NCI-H748 treated with DMSO at 0.1 percent for 48 hours (cell line): ENCODE measurements around the gene PTPRN2.
"Not testable (repeated sequence)": the region's sequence is repeated elsewhere in the genome, so short reads cannot be mapped to it uniquely, and the experiment has no call there.

Source experiments
- DNase-seq: peaks from one replicate; lab custom pipeline; 2025; lab: John Stamatoyannopoulos, UW

Gene PTPRN2

DNA sequence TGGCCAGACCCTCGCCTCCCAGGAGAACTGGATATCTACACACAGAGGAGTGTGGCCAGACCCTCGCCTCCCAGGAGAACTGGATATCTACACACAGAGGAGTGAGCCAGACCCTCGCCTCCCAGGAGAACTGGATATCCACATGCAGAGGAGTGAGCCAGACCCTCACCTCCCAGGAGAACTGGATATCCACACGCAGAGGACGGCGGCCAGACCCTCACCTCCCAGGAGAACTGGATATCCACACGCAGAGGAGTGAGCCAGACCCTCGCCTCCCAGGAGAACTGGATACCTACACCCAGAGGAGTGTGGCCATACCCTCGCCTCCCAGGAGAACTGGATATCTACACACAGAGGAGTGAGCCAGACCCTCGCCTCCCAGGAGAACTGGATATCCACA, 862.3 kb downstream of the PTPRN2 start:
- not testable (repeated sequence) for DNase-seq

DNA sequence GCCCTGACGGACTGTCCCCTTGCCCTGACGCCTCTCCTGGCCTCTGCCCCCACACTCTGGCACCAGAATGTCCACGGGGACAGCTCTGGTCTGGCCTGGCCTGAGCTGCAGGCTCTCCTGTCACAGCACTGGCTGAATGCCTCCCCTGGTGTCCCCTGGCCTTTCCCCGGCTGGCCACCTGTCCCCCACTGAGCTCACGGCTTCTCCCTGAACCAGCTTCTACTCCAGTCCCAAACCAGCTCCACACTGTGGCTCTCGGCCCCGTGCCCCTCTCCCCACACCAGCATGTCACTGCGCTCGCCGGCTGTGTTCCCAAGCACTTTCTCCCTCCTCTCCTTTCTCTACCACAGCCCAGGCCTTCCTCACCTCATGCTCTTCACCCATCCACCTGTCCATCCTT, 864.4 kb downstream of the PTPRN2 start:
- no peak for DNase-seq

DNA sequence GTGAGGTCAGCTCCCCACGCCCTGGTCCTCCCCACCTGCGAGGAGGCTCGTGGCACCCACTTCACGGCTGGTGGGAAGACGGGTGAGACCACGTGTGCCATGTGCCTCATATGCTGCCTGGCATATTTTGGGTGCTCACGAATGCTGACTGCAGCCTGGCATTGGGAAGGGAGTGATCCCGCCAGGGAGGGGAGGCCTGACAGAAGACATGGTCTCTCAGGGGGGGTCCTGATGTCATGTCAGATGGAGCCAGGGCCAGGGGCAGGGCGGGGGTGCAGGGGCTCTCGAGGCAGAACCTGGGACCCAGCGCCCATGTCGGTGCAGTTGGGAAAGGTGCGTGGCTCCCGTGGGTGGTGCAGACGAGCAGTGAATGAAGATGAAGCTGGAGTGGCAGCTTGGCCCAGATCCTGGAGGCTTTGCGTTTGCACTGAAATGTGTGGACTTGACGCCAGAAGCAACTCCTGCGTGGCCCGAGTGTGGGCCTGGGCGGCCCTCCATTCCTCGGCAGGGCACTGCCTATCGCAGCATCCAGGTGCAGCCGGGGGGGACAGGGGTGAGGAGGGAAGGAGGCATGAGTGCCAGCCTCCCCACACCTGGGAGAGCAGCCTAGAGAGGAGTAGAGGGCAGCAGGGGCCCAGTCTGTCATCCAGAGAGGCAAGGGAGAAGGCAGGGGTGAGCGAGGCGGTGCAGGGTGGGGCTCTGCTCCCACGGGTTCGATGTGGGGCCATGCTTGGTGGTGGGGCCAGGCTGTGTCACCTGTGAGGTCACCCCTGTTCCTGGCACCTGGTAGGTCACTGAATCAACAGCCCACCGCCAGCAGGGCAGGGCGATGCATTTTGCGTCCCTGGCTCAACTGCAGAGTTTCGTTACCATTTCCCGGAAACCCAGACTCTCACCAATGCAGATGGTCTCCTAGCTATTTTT, 865.2 kb downstream of the PTPRN2 start:
- DNase-seq: no peak

DNA sequence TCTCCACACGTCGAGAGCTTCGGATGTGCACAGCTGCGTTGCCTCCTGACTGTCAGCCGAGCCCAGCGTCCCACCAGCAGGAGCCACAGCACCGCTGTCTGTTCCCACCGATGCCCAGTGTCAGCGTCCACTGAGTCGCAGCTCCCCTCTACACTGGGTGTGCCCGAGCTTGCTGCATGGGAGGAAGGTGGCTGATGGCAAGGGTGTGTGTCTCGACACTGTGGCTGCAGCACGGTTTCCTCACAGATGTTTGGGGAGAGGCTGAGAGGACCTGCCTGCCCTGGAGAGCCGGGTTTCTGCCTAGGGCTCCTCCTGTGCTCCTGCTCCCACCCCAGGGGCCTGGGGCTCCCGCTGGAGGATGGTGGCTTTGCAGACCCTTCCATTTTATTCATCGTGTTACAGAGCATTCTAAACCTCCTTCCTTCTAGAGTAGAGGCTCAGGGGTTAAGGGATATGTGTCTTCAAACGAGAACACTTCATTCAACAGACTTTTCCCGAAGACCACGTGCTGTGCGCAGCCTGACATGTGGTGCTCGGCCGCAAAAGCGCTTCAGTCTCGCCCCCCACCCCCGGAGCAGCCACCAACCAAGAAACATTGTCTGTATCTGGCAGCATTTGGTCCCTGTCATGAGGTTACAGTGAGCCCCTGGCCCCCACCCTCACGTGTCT, 866.0 kb downstream of the PTPRN2 start:
- DNase-seq: no peak

- DNase-seq: no peak
These were observed 867.6 kb downstream of the PTPRN2 start for GRCh38 chr7:157719705-157720655.

DNA sequence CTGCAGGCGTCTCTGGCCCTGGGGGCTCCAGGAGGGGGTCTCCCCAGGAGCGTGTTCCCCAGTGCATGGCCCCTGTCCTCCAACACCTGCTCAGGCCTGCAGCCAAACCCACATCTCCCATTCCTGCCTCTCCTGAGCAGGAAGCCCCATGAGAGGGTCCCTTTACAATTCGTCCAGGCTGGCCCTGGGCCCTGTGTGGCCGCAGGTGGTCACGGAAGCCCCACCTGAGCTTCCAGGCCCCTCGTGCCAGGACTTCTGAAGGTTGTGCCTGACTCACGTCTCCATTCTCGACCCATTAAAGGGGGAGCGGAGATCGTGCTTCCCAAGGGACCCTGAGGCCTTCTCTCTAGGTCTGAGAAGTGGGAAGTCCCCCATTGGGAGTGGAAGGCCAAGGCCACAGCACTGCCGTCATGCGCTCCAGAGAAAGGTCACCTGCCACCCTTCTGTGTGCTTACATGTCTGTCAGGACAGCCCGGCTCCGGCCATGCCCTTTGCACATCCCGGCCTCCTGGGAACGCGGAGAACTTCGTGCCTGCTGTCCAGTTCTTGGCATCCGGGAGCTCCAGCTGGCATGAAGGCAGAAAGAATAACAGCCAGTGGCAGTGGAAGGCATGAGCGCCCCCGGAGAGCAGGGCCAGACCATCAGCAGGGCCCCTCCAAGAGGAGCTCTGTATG, 868.5 kb downstream of the PTPRN2 start:
- DNase-seq: no peak

DNA sequence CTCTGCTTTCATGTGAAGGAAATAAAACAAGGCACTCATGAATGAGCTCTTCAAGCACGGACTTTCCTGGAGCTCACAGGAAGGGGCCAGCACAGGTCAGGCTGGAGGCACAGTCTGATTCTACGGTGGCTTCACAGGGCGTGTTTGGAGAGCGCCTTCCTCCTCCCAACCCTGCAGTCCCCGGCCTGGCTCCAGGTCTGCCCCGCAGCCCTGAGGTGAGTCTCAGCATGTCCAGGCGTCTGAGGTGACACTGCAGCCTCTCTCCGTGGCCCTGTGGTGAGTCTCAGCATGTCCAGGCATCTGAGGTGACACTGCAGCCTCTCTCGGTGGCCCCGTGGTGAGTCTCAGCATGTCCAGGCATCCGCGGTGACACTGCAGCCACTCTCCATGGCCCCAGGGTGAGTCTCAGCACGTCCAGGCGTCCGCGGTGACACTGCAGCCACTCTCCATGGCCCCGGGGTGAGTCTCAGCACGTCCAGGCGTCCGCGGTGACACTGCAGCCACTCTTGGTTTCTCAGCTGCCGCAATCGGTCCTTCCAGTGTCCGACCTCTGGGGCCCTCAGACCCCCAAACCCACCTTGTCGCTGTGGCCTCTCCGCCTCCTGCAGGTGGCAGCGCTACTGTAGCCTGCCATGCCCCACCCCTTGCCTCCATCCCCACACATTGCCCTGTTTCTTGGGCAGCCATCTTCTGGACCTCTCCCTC, 869.2 kb downstream of the PTPRN2 start:
- no peak for DNase-seq

- DNase-seq: no peak
These were observed 870.1 kb downstream of the PTPRN2 start for GRCh38 chr7:157717211-157718174.

GRCh38 chr7:157715938-157716280, 871.7 kb downstream of the PTPRN2 start:
- no peak for DNase-seq

DNA sequence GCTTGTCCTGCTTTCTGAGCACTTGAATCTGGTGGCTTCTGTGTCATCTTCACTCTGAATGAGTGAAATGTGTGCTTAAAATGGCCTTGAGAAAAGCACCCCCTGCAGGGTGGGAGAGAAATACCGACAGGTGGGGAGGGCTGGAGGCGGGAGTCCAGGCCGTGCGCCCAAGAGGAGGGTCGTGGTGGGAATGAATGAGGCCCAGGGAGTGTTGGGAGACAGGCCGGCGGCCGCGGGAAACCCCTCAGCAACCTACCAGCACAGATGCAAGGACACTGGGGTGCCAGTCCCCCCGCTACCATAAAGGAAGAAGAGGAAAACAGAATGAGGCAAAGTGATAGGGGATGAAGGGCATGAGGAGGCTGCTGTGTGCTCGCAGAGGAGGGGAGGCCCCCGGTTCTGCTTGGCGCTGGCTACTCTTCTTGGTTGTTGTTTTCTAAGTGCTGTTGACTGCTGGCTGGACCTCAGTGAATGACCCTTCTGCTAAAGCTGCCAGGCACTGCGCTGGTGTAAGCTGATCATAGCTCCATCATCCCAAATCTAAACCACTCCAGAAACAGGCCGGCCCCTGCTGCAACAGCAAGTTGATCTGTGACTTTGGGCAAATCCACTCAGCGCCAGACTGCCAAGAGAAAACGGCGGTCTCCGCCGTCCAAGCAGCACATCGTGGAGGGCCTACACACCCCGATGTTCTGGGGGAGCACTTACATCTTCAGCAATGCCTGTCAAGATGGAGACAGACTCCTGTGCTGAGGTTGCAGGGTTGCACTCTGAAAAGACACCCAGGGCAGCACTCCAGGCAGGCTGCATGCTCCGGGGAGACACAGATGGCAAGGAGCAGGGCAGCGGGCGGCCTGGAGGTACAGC, 872.3 kb downstream of the PTPRN2 start:
- no peak for DNase-seq

DNA sequence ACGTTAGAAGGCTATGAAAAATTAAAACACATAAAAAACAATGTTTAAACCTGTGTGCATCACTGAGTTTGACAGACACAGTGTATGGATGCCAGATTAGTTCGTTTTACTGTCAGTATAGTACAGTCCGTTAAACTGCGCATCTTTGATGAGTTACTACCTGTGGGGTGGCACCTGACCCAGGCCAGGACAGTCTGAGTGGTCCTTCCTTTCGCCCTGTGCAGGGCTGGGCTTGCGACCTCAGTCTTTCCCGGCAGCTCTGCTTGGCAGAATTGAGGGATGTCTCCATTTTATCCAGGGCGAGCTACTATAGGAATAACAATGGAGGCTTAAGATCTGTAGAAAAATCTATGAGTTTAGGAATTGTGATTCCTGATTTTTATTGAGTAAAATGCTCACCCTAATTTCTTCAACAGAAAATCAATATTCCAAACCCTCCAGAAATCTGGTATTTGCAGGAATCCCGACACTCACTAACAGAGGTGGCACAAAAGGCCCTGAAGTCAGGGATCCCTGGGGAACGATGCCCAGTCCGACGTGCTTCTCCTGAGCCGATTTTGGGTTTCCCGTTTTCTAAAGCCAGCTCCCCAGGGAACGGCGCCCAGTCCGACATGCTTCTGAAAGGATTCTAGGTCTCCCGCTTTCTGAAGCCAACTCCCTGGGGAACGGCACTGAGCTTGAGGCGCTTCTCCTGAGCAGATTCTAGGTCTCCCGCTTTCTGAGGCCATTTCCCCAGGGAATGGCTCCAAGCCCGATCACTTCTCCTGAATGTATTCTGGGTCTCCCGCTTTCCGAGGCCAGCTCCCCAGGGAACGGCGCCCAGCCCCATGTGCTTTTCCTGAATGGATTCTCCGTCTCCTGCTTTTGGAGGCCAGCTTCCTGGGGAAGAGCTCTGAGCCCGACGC, 873.2 kb downstream of the PTPRN2 start:
- no peak for DNase-seq

GRCh38 chr7:157713591-157713990, 874.0 kb downstream of the PTPRN2 start:
- DNase-seq: no peak

DNA sequence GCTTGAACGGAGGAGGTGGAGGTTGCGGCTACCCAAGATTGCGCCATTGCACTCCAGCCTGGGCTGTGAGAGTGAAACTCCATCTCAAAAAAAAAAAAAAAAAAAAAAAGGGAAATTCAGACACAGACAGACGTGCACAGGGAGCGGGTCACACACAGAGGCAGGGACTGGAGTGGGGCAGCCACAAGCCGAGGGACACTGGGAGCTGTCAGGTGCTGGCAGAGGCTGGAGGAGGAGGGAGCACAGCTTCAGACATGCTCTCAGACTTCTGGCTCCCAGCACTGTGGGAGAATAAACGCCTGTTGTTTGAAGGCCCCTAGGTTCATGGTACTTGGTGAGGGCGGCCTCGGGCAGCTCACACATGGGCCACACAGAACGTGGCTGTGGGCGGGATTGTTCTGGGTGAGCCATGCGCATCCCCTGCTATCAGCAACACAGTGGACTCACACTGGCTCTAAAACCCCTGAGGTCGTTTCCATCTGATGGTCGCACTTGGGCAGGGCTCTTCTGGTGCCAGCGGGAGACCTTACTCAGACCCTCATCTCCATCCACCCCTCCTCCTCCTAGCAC, 874.9 kb downstream of the PTPRN2 start:
- no peak for DNase-seq

DNA sequence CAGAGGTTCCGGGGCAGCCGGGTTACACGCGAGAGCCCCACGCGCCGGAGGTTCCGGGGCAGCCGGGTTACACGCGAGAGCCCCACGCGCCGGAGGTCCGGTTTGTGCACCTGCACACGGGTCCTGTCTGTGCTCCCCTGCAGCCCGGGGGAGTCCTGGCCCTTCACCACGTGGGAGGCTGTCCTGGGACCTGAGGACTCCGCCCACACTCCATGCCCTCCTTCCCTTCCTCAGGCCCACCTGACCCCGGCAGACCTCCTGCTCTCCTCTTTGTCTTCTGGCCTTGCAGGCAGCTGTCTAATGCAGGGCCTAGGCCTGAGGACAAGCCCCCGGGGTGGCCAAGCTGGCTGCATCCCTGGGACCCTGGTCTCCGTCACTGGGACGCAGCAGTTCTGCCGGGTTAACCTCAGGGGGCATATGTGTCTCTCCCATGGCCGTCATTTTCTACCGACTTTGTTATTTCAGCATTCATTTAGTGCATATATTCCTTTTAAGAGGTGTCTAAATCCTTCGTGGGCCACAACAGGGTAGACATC, 876.2 kb downstream of the PTPRN2 start:
- DNase-seq: no peak

DNA sequence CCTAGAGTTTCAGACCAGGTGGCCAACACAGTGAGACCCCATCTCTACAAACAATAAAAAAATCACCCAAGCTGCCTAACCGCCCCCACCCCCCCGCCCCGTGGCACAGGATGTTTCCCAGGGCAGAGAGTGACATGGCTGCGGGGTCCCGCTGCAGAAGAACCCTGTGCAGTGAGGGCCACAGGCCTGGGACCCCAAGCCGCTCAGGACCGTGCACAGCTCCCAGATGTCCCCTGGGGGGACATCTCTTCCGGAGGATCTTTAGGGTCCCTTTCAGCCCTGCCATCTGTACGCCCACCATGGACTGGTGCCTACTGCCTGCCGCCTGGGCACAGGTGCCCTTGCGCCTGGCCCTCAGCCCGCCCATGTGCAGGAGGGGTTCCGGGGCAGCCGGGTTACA, 877.2 kb downstream of the PTPRN2 start:
- no peak for DNase-seq

DNA sequence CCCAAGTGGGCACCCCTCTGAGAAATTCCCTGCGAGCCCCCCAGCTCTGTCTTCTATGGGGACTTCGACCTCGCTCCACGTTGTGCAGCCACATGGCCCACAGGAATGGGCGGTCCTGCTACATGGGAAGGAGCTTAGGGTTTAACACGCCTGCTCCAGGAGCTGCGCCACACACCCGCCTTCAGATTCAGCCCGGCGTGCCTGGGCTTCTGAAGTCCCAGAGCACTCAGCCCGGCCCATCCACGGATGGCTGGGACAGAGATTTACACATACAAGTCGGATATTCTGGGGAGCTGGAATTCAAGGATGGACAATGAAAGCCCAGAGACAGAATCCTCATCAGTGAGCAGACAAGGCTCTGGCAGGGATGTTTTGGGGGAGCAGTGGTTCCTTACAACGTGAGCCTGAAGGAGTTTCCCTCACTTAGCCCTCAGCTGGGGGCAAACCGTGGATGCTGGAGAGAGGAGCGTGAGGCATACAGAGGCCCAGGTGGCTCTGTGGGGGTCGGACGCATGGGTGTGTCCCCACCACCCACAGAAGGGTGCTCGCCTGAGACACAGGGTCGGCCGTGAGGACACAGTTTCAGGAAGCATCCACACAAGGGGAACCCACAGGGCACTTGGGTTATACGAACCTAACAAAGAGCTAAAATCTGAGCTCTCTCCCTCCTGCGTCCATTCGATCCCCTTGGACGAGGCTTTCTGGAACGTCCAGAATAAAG, 877.9 kb downstream of the PTPRN2 start:
- DNase-seq: no peak

DNA sequence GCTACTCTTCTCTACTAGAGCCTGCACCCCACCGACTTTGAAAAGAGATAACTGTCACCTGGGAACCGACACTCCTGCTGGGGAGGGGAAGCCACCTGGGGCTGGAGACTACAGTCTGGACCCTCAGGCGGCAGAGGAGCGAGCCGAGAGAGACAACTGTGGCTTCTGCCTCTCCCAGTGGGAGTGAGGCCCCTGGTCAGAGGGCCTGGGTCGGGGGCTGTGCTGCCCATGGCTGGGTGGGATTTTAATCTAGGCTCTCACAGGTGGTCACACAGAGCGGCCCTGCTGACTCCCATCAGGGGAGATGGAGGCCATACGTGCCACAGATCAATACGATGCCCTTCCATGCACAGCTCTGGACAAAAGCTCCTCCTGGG, 878.7 kb downstream of the PTPRN2 start:
- DNase-seq: no peak
